HUES48 (cell line): ENCODE measurements around the gene PRODH2.
A peak's percentile ranks its signal among the peaks of the same experiment; 100 is the strongest.
"Not testable (repeated sequence)": the region's sequence is repeated elsewhere in the genome, so short reads cannot be mapped to it uniquely, and the experiment has no call there.

Experiments
- H3K27ac ChIP-seq: one replicate; pipeline ENCODE4 v1.7.0; 2013; ENCODE audit warnings: low read depth, low read length, inconsistent platforms
- H3K27me3 ChIP-seq: 2 replicates; pipeline ENCODE4 v1.6.1; 2013; ENCODE audit warnings: mild to moderate bottlenecking, low read length; ENCODE audit not compliant: control insufficient read depth, insufficient read depth
- H3K36me3 ChIP-seq: 2 replicates; pipeline ENCODE4 v1.6.1; 2013; ENCODE audit warnings: low read length; ENCODE audit not compliant: control insufficient read depth, insufficient read depth
- H3K4me1 ChIP-seq: 2 replicates; pipeline ENCODE4 v1.6.1; 2013; ENCODE audit warnings: mild to moderate bottlenecking, low read length; ENCODE audit not compliant: control insufficient read depth, insufficient read depth
- H3K4me3 ChIP-seq: 2 replicates; pipeline ENCODE4 v1.5.1; 2013; ENCODE audit warnings: mild to moderate bottlenecking, low read depth, low read length
- H3K9ac ChIP-seq: 2 replicates; pipeline ENCODE4 v1.6.1; 2013; ENCODE audit warnings: mild to moderate bottlenecking, low read depth, low read length, moderate library complexity
- H3K9me3 ChIP-seq: 2 replicates; pipeline ENCODE4 v1.6.1; 2013; ENCODE audit warnings: low read length; ENCODE audit not compliant: control insufficient read depth, insufficient read depth

PRODH2 gene

DNA sequence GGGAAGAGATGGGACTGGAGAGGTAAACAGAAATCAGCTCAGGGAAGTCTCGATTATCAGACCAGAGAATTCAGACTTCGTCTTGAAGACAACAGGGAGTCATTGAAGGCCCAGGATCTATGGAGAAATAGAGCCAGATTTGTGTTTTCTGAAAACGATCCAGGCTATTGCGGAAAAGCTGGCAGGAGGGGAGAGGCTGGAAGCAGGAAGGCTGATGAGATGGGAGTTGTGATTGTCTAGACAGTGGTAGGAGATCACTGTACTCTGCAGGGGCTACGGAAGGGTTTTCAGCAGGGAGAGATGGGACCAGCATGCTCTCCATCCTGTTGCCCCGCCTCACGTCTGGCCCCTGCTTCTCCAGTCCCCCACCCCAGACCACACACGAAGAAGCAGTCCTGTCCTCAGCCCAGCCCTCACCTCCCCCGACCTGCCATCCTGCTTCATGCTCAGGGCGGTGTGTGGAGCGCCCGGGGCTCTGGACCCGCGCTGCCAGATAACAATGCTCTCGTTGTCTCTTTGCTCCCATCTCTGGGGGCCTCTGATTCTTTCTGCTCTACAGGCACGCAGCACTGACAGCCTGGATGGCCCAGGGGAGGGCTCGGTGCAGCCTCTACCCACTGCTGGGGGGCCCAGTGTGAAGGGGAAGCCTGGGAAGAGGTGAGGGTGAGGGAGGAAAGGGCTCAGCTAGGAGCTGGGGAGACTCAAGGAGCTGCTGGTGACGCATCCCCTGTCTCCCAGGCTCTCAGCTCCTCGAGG is 35.4 kb downstream of the PRODH2 start:
- H3K9me3 ChIP-seq: no peaks in the 10 kb centered on the region
- H3K27ac ChIP-seq: no peak overlapping the region
- H3K4me3 ChIP-seq: peak overlapping the region; percentile 26; the same call in 1 of the 2 replicates
- no peaks in the 10 kb centered on the region for H3K36me3 ChIP-seq
- no peak overlapping the region for H3K9ac ChIP-seq
- peaks cover 20% of the 10 kb centered on the region for H3K4me1 ChIP-seq
- H3K27me3 ChIP-seq: peaks cover 9% of the 10 kb centered on the region

DNA sequence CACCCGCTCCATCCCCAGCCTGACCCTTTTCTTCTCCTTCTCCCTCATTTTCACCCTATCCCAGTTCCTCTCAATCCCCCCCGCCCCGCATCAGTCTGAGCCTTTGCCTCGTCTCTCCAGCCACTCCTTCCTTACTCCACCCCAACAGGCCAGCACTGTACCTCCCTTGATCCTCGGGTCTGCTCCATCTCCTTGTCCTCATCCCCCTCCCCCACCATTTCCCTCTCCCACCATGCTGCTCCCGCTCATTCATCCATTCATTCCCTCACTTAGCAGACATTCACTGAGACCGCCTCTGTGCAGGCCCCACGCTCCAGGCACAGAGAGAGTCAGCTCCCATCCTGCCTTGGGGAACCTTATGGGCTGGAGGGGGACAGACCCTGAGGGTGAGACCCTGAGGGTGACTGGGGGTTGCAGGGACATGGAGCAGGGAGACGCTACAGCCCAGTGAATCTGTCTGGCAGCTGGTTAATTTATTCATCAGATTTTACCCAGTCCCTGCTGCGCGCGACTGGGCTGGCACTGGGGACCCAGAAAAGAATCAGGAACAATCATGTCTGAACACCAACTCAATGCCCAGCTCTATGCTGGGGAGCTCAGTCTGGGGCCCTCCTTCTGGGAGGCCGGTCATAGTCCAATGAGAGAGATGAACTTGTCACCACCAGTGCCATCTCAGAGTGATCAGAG is 36.4 kb downstream of the PRODH2 start:
- Histone ChIP-seq H3K27ac (no peak overlapping the region), H3K27me3 (peaks cover 9% of the 10 kb centered on the region), H3K9ac (no peak overlapping the region), H3K36me3 (no peaks in the 10 kb centered on the region), H3K4me1 (peaks cover 17% of the 10 kb centered on the region), H3K4me3 (peak overlapping the region; percentile 81; the same call in 1 of the 2 replicates), H3K9me3 (no peaks in the 10 kb centered on the region)

DNA sequence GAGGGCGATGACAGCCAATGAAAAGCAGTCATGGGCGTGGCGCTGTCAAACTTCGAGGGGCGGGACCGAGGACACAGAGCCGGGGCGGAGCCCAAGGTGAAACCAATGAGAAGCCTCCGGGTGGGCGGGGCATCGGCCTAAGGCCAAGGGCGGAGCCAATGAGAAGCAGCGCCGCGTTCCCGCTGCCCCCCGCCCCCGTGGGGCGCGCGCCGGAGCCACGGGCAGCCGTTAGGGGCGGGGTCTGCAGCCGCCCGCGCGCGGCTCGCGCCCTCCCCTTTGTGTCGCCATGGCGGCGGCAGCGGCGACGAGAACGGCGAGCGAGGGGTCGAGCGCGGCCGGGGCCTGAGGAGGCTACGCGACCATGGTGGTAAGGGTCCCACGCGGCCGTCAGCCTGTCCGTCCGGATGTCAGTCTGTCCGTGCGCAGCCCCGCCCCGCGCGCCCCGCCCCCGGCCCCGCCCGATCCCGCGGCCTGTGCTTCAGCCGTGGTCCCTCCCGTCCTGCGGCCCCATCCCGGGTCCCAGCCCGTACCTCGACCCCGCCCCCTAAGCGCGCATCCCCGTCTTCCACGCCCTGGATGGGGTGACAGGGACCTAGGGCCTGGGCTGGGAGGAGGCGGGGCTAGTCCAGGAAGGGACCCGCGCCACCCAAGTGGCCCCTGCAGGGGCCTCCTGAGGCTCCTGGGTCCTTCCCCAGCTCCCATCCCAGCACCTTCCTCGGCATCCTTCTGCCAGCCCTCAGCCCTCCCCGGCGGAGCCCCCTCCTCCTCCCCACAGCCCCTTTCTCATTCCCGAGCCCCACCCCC is 37.1 kb downstream of the PRODH2 start, which contains the start of gene ARHGAP33:
Gene ARHGAP33 (plus strand): TSS at position 267 of the 804 bp plus-strand sequence. CDS start 95 bp downstream, at position 362.
- Histone ChIP-seq H3K9me3 (no peaks in the 10 kb centered on the region), H3K9ac (no peak within 1 kb of the TSS), H3K27me3 (peaks cover 9% of the 10 kb centered on the region), H3K27ac (no peak within 1 kb of the TSS), H3K4me3 (peak within 1 kb of the TSS; percentile 81), H3K4me1 (peaks cover 17% of the 10 kb centered on the region), H3K36me3 (no peaks in the 10 kb centered on the region)

DNA sequence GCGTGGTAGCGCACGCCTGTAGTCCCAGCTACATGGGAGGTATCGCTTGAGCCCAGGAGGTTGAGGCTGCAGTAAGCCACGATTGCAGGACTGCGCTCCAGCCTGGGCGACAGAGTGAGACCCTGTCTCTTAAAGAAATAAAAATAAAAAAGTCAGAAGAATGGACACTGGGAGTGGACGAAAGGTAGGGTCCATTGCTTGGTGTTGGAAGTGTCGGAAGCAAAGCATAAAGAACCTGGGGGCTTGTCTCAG is 37.7 kb downstream of the PRODH2 start:
- Histone ChIP-seq H3K4me3 (peak overlapping the region; percentile 81; the same call in 1 of the 2 replicates), H3K9ac (no peak overlapping the region), H3K27me3 (peaks cover 9% of the 10 kb centered on the region), H3K36me3 (no peaks in the 10 kb centered on the region), H3K27ac (no peak overlapping the region), H3K9me3 (no peaks in the 10 kb centered on the region), H3K4me1 (peaks cover 17% of the 10 kb centered on the region)

DNA sequence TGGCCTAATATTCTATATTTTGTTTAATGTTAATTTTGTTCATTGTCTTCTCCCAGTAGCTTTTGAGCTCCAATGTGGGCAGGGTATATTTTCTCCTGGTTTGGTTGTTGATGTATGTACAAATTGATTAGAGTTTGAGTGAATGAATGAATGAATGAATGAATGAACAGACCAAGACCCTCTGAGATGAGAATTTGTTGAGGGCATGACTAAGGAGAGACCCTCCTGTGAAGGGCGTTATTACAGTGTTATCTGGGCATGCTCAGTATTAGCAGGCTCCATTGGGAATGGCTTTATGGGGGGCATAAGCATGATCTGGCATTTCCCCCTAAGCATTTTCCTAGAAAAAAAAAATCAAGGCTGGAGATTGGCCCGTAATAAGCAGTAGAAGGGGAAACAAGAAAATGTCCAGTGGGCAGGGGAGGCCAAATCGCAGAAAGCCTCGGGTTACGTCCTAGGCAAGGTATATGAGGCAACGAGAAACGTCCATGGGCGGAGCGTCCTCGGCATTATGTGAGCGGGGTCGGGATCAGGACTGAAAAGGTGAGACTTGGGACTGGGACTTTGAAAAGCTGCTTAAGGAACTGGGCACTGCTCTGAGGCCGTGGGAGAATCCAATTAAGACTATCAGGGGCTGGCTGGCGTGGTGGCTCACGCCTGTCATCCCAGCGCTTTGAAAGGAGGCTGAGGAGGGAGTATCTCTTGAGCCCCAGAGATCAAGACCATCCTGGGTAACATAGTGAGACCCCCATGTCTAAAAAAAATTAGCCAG is 38.2 kb downstream of the PRODH2 start:
- Histone ChIP-seq H3K27ac (no peak overlapping the region), H3K9ac (no peak overlapping the region)

DNA sequence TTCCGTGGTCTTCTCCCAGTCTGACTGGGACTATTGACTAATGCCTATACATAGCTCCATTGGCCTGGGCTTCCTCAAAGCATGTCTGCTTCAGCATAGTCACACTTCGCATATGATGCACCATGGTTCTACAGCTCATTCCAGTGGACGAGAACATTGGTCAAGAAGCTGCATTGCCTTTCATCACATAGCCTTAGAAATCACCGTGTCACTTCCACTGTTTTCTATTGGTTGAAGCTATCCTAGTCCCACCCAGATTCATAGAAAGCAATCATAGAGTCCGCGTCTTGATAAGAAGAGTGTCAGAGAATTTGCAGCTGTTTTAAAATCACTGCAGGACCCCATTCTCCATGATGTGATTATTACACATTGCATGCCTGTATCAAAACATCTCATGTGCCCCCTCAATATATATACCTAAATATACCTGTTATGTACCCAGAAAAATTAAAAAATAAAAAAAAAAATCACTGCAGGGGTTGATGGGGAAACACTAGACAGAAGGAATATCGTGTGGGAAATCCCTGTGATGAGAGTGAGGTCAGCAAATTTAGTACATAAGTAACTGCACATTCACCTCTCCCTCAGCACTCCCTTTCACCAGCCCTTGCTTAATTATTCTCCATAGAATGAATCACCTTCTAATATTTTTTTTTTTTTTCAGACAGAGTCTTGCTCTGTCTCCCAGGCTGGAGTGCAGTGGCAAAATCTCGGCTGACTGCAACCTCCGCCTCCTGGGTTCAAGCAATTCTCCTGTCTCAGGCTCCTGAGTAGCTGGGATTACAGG is 39.4 kb downstream of the PRODH2 start:
- no peaks in the 10 kb centered on the region for H3K9me3 ChIP-seq
- no peak overlapping the region for H3K4me3 ChIP-seq
- H3K27ac ChIP-seq: no peak overlapping the region
- H3K4me1 ChIP-seq: peaks cover 17% of the 10 kb centered on the region
- peaks cover 9% of the 10 kb centered on the region for H3K27me3 ChIP-seq
- H3K36me3 ChIP-seq: peaks cover 5% of the 10 kb centered on the region; the same call in 1 of the 2 replicates
- H3K9ac ChIP-seq: no peak overlapping the region

More for the DNA sequence above, 38.2 kb downstream of the PRODH2 start:
- Histone ChIP-seq H3K9me3 (no peaks in the 10 kb centered on the region), H3K36me3 (no peaks in the 10 kb centered on the region), H3K4me1 (peaks cover 17% of the 10 kb centered on the region), H3K4me3 (no peak overlapping the region), H3K27me3 (peaks cover 9% of the 10 kb centered on the region)

DNA sequence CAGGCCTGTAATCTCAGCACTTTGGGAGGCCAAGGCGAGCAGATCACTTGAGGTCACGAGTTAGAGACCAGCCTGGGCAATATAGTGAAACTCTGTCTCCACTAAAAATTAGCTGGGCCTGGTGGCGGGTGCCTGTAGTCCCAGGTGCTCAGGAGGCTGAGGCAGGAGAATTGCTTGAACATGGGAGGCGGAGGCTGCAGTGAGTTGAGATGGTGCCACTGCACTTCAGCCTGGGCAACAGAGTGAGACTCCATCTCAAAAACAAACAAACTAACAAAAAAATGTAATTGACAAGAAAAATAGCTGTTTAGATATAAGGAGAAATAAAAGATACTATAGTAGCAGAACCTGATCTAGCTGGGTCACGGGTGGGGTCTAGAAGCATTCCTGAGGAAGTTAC is 40.3 kb downstream of the PRODH2 start:
- H3K27me3 ChIP-seq, H3K9ac ChIP-seq, H3K36me3 ChIP-seq, H3K27ac ChIP-seq, H3K4me3 ChIP-seq, H3K9me3 ChIP-seq: not testable (repeated sequence)
- H3K4me1 ChIP-seq: peaks cover 13% of the 10 kb centered on the region

DNA sequence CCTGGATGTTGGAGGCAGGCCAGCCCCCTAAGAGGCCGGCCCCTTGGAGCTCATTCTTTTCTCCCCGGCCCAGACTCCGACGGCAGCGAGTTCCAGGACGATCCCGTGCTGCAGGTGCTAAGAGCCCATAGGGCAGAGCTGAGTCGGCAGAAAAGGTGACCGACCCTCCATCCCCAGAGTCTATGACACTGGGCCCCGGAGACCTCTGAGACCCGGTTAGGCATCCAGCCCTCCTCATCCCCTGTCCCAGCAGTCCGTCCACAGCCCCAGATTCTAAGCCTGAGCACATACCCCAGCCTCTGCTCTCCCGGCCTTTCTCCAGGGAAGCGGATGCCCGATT is 44.6 kb downstream of the PRODH2 start:
- no peaks in the 10 kb centered on the region for H3K9me3 ChIP-seq
- no peaks in the 10 kb centered on the region for H3K27me3 ChIP-seq
- H3K36me3 ChIP-seq: peaks cover 19% of the 10 kb centered on the region
- no peak overlapping the region for H3K9ac ChIP-seq
- no peaks in the 10 kb centered on the region; the same call in 1 of the 2 replicates for H3K4me1 ChIP-seq
- H3K27ac ChIP-seq: no peak overlapping the region
- H3K4me3 ChIP-seq: no peak overlapping the region

DNA sequence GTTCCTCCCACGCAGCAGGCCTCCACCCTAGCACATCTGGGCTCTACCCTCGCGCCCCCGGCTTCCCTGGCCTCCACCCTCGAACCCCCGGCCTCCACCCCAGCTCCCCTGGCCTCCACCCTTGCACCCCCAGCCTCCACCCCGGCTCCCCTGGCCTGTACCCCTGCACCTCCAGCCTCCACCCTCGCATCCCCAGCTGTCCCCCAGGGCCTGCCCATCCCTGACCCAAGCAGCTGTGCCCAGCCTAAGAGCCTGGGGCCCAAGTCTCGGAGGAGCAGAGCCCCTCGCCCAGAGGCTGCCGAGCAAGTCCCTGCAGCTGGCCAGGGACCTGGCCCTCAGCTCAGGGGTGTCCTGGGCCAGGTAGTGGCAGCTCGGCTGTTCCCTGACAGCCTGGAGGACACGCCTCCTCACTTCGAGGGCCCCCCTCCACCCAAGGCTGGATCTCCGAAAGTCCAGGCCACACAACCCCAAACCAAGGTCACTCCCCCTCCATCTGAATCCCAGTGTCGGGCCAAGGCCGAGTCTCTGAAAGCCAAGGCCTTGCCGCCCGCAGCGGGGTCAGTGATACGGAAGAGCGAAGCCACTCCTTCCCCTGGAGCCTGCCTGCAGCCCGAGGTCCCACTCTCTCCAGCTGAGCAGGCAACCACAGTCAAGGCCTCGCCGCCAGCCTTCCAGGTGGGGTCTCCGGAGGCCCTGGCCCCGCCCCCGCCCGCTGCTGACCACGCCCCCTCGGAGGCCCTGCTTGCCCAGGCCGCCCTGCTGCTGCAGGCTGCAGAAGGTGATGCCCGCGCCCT is 45.2 kb downstream of the PRODH2 start:
- Histone ChIP-seq H3K27ac (no peak overlapping the region), H3K9ac (no peak overlapping the region), H3K36me3 (peaks cover 20% of the 10 kb centered on the region)

More for the DNA sequence above, 45.2 kb downstream of the PRODH2 start:
- Histone ChIP-seq H3K4me1 (no peaks in the 10 kb centered on the region; the same call in 1 of the 2 replicates), H3K27me3 (no peaks in the 10 kb centered on the region), H3K9me3 (no peaks in the 10 kb centered on the region), H3K4me3 (no peak overlapping the region)
